Panc1 (cell line): Measurements from ENCODE around the gene TMEM187.

ENCODE experiments used
- REST ChIP-seq, 2 experiments: IDR thresholded peaks; 2 replicates each; pipeline ENCODE4 v1.6.1; 2011 to 2012; ENCODE audit warnings: low read depth in 2 of 2, control low read depth in 1 of 2, low read length in 1 of 2, mild to moderate bottlenecking in 1 of 2, moderate library complexity in 1 of 2; ENCODE audit not compliant: insufficient read depth in 1 of 2
- SIN3A ChIP-seq: IDR thresholded peaks from 2 replicates; pipeline ENCODE4 v1.6.1; 2012; ENCODE audit warnings: low read depth, mild to moderate bottlenecking, low read length, moderate library complexity, borderline replicate concordance; ENCODE audit not compliant: insufficient read depth

DNA sequence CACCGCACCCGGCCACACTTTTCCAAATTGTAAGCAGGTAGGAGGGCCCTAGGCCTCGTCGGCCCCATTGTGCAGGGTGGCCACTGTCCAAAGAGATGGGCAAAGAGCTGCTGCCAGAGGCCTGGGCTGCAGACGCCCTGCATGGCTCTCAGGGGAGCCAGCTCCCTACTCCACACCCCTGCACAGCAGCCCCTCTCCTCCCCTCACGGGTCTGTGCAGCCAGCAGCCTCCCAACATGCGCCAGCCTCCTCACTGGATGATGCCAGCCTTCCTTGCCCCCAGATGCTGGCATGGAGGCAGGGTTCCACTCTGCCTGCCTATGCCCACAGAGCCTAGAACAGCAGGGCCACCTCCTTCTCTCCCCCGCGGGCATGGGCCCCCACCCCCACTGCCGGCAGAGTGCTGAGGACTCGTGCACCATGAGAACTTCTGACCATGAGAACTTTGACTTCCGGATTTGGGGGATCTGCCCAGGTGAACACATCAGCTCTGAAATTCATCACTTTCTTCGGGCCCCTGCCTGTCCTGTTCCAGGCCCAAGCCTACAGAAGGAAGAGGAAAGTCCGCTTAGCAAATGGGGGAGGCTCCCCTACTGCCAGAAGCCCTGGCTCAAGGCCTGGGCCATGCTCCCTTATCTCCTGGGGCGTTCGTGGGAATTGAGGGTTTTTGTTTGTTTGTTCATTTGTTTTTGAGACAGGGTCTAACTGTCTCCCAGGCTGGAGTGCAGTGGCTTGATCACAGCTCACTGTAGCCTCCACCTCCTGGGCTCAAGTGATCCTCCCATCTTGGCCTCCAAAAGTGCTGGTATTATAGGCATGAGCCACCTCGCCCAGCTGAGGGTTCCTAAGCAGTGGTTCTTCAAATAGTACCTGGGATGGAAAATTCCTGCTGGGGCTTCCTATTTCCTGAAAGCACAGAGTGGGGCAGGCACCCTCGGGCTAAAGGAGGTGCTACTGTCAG, 39.1 kb downstream of the TMEM187 start:
- TF ChIP-seq SIN3A, result no peak
- no peak for TF ChIP-seq REST (IDR thresholded peaks at IDR 0.05; ENCODE audit: insufficient read depth in 1 of 2, low read depth in 2 of 2, low read length in 1 of 2)
